HCT116 (cell line): ENCODE data around the gene KAZN. TPM values are rescaled to one million over a fixed set of nuclear protein-coding genes. Genes with fewer than 3 reads are reported as not detected.

ENCODE experiments used
- ATAC-seq: fragments of 200-7000 bp; cut with Tn5 transposase; 2 replicates; pipeline ENCODE4 v1.9.1; 2020; ENCODE audit warnings: mild to moderate bottlenecking, moderate library complexity
- BruUV-seq: library from RNA; stranded (reverse); fragments of 400-500 nt; replicated peaks from 2 replicates; lab custom pipeline; 2021; lab: Mats Ljungman, UMichigan
- CTCF ChIA-PET: fragments of 300-600 bp; sonication (Branson Sonifier 250); formaldehyde crosslinking; loops from one replicate; lab custom pipeline; 2021; ENCODE audit warnings: antibody characterized with exemption; lab: Charles Lee
- POLR2A ChIA-PET: fragments of 300-600, 350-600 bp; sonication (Branson Sonifier 250); formaldehyde crosslinking; loops from one replicate; lab custom pipeline; 2021; ENCODE audit warnings: antibody characterized with exemption; lab: Charles Lee
- RAD21 ChIA-PET, 2 experiments: fragments of 300-600 bp; sonication (Branson Sonifier 250); formaldehyde crosslinking; loops; one replicate each; lab custom pipeline; 2023; ENCODE audit warnings: low total read pairs in 2 of 2; ENCODE audit not compliant: uncharacterized antibody in 2 of 2, unreplicated experiment in 2 of 2, low non-redundant PET in 1 of 2; lab: Charles Lee
- DNase-seq: peaks from one replicate; pipeline ENCODE4 v3.0.0-alpha.2; 2010; ENCODE audit warnings: low read depth, low spot score
- H2AFZ ChIP-seq: fragments of 200-600 bp; shearing (Covaris generic), sonication (generic); 2 replicates; pipeline ENCODE4 v1.6.1; 2017; ENCODE audit warnings: low read depth, mixed run types, mixed read lengths, antibody characterized with exemption, low read length; ENCODE audit not compliant: poor library complexity, severe bottlenecking
- H3K27ac ChIP-seq: 2 replicates; pipeline ENCODE4 v1.5.1; 2012; ENCODE audit warnings: low read depth, low read length
- H3K27me3 ChIP-seq: fragments of 200-600 bp; sonication (generic); 2 replicates; pipeline ENCODE4 v1.6.1; 2016; ENCODE audit warnings: mixed run types, low read length, mixed read lengths; ENCODE audit not compliant: insufficient read depth
- H3K36me3 ChIP-seq, 2 experiments: fragments of 200-500 bp in 1 of 2; fragments of 200-600 bp in 1 of 2; sonication (Bioruptor generic) in 1 of 2; sonication (generic) in 1 of 2; 2 replicates each; pipeline versions ENCODE4 v1.5.1 to v1.6.1; 2014 to 2016; ENCODE audit warnings: low read length in 2 of 2, inconsistent platforms in 1 of 2, mixed read lengths in 1 of 2, mixed run types in 1 of 2; ENCODE audit not compliant: insufficient read depth in 2 of 2, control insufficient read depth in 1 of 2
- H3K4me1 ChIP-seq, 2 experiments: fragments of 200-600 bp in 1 of 2; sonication (generic) in 1 of 2; 2 replicates each; pipeline versions ENCODE4 v1.5.1 to v1.6.1; 2012 to 2017; ENCODE audit warnings: low read length in 2 of 2, inconsistent platforms in 1 of 2, mild to moderate bottlenecking in 1 of 2, mixed read lengths in 1 of 2, mixed run types in 1 of 2, moderate library complexity in 1 of 2; ENCODE audit not compliant: insufficient read depth in 2 of 2, control insufficient read depth in 1 of 2
- H3K4me2 ChIP-seq: fragments of 200-600 bp; sonication (generic); 2 replicates; pipeline ENCODE4 v1.6.1; 2017; ENCODE audit warnings: mixed run types, low read length, mixed read lengths
- H3K4me3 ChIP-seq, 2 experiments: fragments of 200-600 bp in 1 of 2; sonication (generic) in 1 of 2; replicated peaks in 1 of 2; 2 replicates each; pipeline ENCODE4 v1.5.1; 2011 to 2016; ENCODE audit warnings: low read length in 2 of 2, control low read depth in 1 of 2, low read depth in 1 of 2, mild to moderate bottlenecking in 1 of 2, mixed read lengths in 1 of 2, mixed run types in 1 of 2
- H3K79me2 ChIP-seq: fragments of 200-600 bp; sonication (generic); 2 replicates; pipeline ENCODE4 v1.6.1; 2017; ENCODE audit warnings: mild to moderate bottlenecking, mixed run types, low read length, moderate library complexity, mixed read lengths; ENCODE audit not compliant: insufficient read depth
- H3K9ac ChIP-seq: fragments of 200-600 bp; sonication (generic); 2 replicates; pipeline ENCODE4 v1.6.1; 2016; ENCODE audit warnings: low read length, mixed read lengths
- H3K9me2 ChIP-seq: fragments of 200-600 bp; sonication (generic), shearing (Covaris generic); 2 replicates; pipeline ENCODE4 v1.6.1; 2017; ENCODE audit warnings: mixed run types, mild to moderate bottlenecking, moderate library complexity; ENCODE audit not compliant: insufficient read depth
- H3K9me3 ChIP-seq, 2 experiments: fragments of 200-500 bp in 1 of 2; fragments of 200-600 bp in 1 of 2; sonication (Bioruptor generic) in 1 of 2; sonication (generic) in 1 of 2; 2 replicates each; pipeline ENCODE4 v1.6.1; 2014 to 2017; ENCODE audit warnings: low read length in 2 of 2, mixed read lengths in 2 of 2, inconsistent platforms in 1 of 2, low read depth in 1 of 2, mild to moderate bottlenecking in 1 of 2, mixed run types in 1 of 2, moderate library complexity in 1 of 2; ENCODE audit not compliant: control insufficient read depth in 1 of 2, insufficient read depth in 1 of 2
- H4K20me1 ChIP-seq: fragments of 200-600 bp; sonication (generic), shearing (Covaris generic); 2 replicates; pipeline ENCODE4 v1.6.1; 2017; ENCODE audit warnings: mixed run types, mild to moderate bottlenecking, moderate library complexity; ENCODE audit not compliant: insufficient read depth
- CBX3 ChIP-seq: IDR thresholded peaks from 2 replicates; pipeline ENCODE4 v1.6.1; 2012; ENCODE audit warnings: low read depth
- CEBPB ChIP-seq: IDR thresholded peaks from 2 replicates; pipeline ENCODE4 v1.6.1; 2012; ENCODE audit warnings: low read depth
- EGR1 ChIP-seq: IDR thresholded peaks from 2 replicates; pipeline ENCODE4 v1.6.1; 2012; ENCODE audit warnings: low read depth
- ELF1 ChIP-seq: IDR thresholded peaks from 2 replicates; pipeline ENCODE4 v1.6.1; 2012; ENCODE audit warnings: low read depth, borderline replicate concordance
- EZH2 ChIP-seq: fragments of 200-600 bp; sonication (generic); IDR thresholded peaks from 2 replicates; pipeline ENCODE4 v1.6.1; 2017; ENCODE audit warnings: antibody characterized with exemption, mixed run types
- FOSL1 ChIP-seq: IDR thresholded peaks from 2 replicates; pipeline ENCODE4 v1.6.1; 2012; ENCODE audit warnings: low read depth
- JUND ChIP-seq: IDR thresholded peaks from 2 replicates; pipeline ENCODE4 v1.6.1; 2012
- RAD21 ChIP-seq: IDR thresholded peaks from 2 replicates; pipeline ENCODE4 v1.6.1; 2012; ENCODE audit warnings: low read depth, mild to moderate bottlenecking
- SP1 ChIP-seq: IDR thresholded peaks from 2 replicates; pipeline ENCODE4 v1.6.1; 2012; ENCODE audit warnings: low read depth
- SRF ChIP-seq: IDR thresholded peaks from 2 replicates; pipeline ENCODE4 v1.6.1; 2012; ENCODE audit warnings: low read depth
- YY1 ChIP-seq: IDR thresholded peaks from 2 replicates; pipeline ENCODE4 v1.6.1; 2011; ENCODE audit warnings: low read length, low read depth, moderate library complexity, mild to moderate bottlenecking; ENCODE audit not compliant: insufficient replicate concordance; ENCODE audit errors: extremely low read depth
- ZFX ChIP-seq: fragments of 450-650 bp; IDR thresholded peaks from 2 replicates; pipeline ENCODE4 v1.6.1; 2017
- ZNF274 ChIP-seq: fragments of 200-500 bp; sonication (Bioruptor generic); IDR thresholded peaks from 2 replicates; pipeline ENCODE4 v1.6.1; 2014; ENCODE audit warnings: mild to moderate bottlenecking, low read depth, low read length, inconsistent platforms
- intact Hi-C: fragments of 100-400 bp; cut with micrococcal nuclease; formaldehyde crosslinking; loops from 2 replicates; pipeline ENCODE4 v1.10.0; 2022
- total RNA-seq: library from RNA; stranded (reverse); gene quantifications from one replicate; pipeline ENCODE4 v1.2.1, GENCODE V29; 2021; ENCODE audit not compliant: unreplicated experiment
- TF ChIP-seq, protein P1 (sequence below), 3 experiments: fragments of 200-600 bp in 1 of 3; sonication (generic) in 1 of 3; IDR thresholded peaks in 2 of 3; conservative IDR thresholded peaks in 1 of 3; 2 replicates each; pipeline ENCODE4 v1.5.1; 2012 to 2017; ENCODE audit warnings: low read depth in 2 of 3, low read length in 2 of 3, antibody characterized with exemption in 1 of 3, borderline replicate concordance in 1 of 3, control low read depth in 1 of 3, mild to moderate bottlenecking in 1 of 3, mixed read lengths in 1 of 3, mixed run types in 1 of 3, moderate library complexity in 1 of 3; ENCODE audit not compliant: insufficient read depth in 1 of 3
- TF ChIP-seq, protein P2 (sequence below): IDR thresholded peaks from 2 replicates; pipeline ENCODE4 v1.6.1; 2011; ENCODE audit warnings: mild to moderate bottlenecking, low read length, moderate library complexity; ENCODE audit not compliant: insufficient replicate concordance; ENCODE audit errors: extremely low read depth
- TF ChIP-seq, protein P3 (sequence below): IDR thresholded peaks from 2 replicates; pipeline ENCODE4 v1.6.1; 2012

Gene KAZN
- total RNA-seq, 1 experiment from 2014 or later: 13.4 TPM

DNA sequence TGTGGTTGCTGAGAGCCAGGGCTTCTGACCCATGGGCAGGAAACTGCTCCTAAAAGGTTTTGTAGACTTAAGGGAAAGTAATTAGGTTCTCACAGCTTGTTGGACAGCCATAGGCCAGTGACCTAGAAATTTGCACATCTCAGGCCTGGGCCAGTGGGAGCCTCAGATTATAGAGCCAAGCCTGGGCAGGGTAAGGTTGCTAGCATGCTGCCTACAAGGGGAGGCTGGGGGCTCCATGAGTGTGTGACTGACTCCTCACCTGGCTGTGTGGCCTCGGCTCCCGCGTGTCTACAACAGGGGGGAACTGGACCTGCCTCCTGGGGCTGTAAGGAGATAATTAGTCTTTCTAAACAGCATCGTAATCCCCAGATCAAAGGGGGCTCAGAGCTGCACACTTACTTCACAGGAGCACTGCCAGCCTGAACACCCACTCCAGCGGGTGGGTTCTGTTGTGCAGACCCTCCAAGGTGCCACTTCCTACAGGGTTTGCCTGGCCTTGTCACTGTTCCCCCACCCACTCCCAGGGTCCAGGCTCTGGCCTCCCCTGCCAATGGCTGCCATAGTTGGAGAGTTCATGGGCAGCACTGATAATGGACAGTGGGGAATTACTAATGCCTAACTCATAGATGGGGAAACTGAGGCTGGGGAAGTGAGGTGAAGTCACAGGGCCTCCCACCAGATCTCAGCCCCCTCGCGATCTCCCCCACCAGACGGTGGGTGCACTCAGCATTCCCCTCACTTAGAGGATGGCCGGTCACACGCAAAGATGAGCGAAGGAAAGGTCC, 324.6 kb downstream of the KAZN start:
- no peaks in the 10 kb centered on the region for H3K27me3 ChIP-seq
- H3K4me3 ChIP-seq: peak overlapping the region; percentile 53 to 62
- no peaks in the 10 kb centered on the region for H3K9me2 ChIP-seq
- ChIA-PET POLR2A (no interaction called here), RAD21 (no interaction called here), CTCF (no interaction called here)
- H4K20me1 ChIP-seq: no peaks in the 10 kb centered on the region
- H3K4me2 ChIP-seq: peak overlapping the region; percentile 81
- TF ChIP-seq ZFX (no peak), CEBPB (no peak), CBX3 (no peak), ELF1 (no peak), SP1 (no peak), SRF (no peak), EGR1 (no peak), YY1 (no peak), JUND (no peak), RAD21 (no peak), EZH2 (no peak), ZNF274 (no peak), FOSL1 (no peak)
- TF ChIP-seq, protein P1, sequence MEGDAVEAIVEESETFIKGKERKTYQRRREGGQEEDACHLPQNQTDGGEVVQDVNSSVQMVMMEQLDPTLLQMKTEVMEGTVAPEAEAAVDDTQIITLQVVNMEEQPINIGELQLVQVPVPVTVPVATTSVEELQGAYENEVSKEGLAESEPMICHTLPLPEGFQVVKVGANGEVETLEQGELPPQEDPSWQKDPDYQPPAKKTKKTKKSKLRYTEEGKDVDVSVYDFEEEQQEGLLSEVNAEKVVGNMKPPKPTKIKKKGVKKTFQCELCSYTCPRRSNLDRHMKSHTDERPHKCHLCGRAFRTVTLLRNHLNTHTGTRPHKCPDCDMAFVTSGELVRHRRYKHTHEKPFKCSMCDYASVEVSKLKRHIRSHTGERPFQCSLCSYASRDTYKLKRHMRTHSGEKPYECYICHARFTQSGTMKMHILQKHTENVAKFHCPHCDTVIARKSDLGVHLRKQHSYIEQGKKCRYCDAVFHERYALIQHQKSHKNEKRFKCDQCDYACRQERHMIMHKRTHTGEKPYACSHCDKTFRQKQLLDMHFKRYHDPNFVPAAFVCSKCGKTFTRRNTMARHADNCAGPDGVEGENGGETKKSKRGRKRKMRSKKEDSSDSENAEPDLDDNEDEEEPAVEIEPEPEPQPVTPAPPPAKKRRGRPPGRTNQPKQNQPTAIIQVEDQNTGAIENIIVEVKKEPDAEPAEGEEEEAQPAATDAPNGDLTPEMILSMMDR (IDR thresholded peaks at IDR 0.05 in 2 of 3, conservative IDR thresholded peaks at IDR 0.05 in 1 of 3; ENCODE audit: borderline replicate concordance in 1 of 3, insufficient read depth in 1 of 3, low read depth in 2 of 3, low read length in 2 of 3): no peak
- TF ChIP-seq, protein P2, sequence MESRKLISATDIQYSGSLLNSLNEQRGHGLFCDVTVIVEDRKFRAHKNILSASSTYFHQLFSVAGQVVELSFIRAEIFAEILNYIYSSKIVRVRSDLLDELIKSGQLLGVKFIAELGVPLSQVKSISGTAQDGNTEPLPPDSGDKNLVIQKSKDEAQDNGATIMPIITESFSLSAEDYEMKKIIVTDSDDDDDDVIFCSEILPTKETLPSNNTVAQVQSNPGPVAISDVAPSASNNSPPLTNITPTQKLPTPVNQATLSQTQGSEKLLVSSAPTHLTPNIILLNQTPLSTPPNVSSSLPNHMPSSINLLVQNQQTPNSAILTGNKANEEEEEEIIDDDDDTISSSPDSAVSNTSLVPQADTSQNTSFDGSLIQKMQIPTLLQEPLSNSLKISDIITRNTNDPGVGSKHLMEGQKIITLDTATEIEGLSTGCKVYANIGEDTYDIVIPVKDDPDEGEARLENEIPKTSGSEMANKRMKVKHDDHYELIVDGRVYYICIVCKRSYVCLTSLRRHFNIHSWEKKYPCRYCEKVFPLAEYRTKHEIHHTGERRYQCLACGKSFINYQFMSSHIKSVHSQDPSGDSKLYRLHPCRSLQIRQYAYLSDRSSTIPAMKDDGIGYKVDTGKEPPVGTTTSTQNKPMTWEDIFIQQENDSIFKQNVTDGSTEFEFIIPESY: no peak
- TF ChIP-seq, protein P3, sequence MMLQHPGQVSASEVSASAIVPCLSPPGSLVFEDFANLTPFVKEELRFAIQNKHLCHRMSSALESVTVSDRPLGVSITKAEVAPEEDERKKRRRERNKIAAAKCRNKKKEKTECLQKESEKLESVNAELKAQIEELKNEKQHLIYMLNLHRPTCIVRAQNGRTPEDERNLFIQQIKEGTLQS: no peak
- peaks cover 5 to 14% of the 10 kb centered on the region in 2 experiments; a peak in 3 of 4 replicates for H3K4me1 ChIP-seq
- H3K36me3 ChIP-seq: no peaks in the 10 kb centered on the region
- peak overlapping the region; percentile 40; the same call in 1 of the 2 replicates for H3K9ac ChIP-seq
- no peaks in the 10 kb centered on the region for H3K9me3 ChIP-seq
- BruUV-seq: no TSS peak
- intact Hi-C loops: no loop called here
- peak overlapping the region; percentile 46 for H2AFZ ChIP-seq
- peaks cover 34% of the 10 kb centered on the region for H3K79me2 ChIP-seq
- H3K27ac ChIP-seq: no peak overlapping the region
- no peak for ATAC-seq
- no peak for DNase-seq
